ENCODE measurements around the gene ADCY5.

Gene ADCY5

DNA sequence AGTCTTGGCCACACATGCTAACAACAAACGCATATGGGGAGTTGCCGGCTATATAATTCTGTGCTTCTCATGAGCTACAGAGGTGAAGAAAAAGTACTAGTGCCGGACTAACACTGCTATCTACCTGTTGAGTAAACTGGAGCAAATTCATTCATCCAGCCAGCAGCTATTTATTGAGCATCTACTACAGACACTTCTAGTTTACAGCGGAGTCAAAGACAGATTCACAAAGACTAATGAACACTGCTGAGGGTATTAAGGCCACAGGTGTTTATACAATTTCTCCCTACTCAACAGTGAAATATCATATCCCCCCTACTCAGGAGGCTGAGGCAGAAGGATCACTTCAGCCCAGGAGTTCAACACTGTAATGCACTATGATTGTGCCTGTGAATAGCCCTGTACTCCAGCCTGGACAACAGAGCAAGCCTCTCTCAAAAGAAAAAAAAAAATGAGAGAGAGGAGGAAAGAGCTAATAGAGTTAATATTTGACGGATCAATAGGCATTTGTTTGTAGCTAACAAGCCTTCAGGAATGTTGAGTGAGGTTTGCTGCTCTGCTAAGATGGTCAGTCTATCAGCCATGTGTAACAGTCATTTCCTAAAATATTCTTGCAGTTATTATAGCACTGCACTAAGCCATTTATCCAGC, 17.8 kb downstream of the ADCY5 start:
- Histone ChIP-seq H3K4me3 (ENCODE audit: insufficient read depth, low read depth, low read length, poor library complexity, severe bottlenecking) (no peak overlapping the region), H3K27me3 (replicated peaks; ENCODE audit: control insufficient read depth, insufficient read depth, low read length, poor library complexity, severe bottlenecking) (no peaks in the 10 kb centered on the region), H3K36me3 (ENCODE audit: control insufficient read depth, insufficient read depth, low read length) (no peaks in the 10 kb centered on the region), H3K4me1 (ENCODE audit: control insufficient read depth, insufficient read depth, low read length, poor library complexity, severe bottlenecking) (no peaks in the 10 kb centered on the region), H3K9me3 (ENCODE audit: control insufficient read depth, low read length) (no peaks in the 10 kb centered on the region), H3K27ac (ENCODE audit: insufficient read depth, low read length, poor library complexity, severe bottlenecking) (no peak overlapping the region)
- DNase-seq = no peak

DNA sequence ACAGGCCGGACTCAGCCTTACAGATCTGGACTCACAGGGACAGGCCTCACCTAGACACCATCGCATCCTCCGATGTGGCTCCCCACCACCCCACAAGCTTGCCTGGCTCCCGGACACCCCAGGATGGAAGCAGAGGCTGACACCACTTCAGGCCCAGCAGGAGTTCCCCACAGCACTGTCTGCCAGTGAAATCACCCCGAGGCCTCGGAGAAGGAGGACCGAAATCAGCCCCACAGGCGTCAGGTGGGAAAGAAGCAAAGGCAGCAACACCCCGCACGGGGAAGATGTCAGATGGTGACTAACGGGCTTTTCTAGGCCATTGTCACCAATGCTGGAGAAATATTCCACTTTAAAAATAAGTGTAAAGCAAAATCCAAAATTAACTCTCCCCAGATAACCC, 18.6 kb downstream of the ADCY5 start:
- no peaks in the 10 kb centered on the region for H3K4me1 ChIP-seq (ENCODE audit: control insufficient read depth, insufficient read depth, low read length, poor library complexity, severe bottlenecking)
- H3K36me3 ChIP-seq (ENCODE audit: control insufficient read depth, insufficient read depth, low read length) = no peaks in the 10 kb centered on the region
- no peaks in the 10 kb centered on the region for H3K9me3 ChIP-seq (ENCODE audit: control insufficient read depth, low read length)
- no peak overlapping the region for H3K27ac ChIP-seq (ENCODE audit: insufficient read depth, low read length, poor library complexity, severe bottlenecking)
- no peak overlapping the region for H3K4me3 ChIP-seq (ENCODE audit: insufficient read depth, low read depth, low read length, poor library complexity, severe bottlenecking)
- no peaks in the 10 kb centered on the region for H3K27me3 ChIP-seq (replicated peaks; ENCODE audit: control insufficient read depth, insufficient read depth, low read length, poor library complexity, severe bottlenecking)
- DNase-seq = no peak

DNA sequence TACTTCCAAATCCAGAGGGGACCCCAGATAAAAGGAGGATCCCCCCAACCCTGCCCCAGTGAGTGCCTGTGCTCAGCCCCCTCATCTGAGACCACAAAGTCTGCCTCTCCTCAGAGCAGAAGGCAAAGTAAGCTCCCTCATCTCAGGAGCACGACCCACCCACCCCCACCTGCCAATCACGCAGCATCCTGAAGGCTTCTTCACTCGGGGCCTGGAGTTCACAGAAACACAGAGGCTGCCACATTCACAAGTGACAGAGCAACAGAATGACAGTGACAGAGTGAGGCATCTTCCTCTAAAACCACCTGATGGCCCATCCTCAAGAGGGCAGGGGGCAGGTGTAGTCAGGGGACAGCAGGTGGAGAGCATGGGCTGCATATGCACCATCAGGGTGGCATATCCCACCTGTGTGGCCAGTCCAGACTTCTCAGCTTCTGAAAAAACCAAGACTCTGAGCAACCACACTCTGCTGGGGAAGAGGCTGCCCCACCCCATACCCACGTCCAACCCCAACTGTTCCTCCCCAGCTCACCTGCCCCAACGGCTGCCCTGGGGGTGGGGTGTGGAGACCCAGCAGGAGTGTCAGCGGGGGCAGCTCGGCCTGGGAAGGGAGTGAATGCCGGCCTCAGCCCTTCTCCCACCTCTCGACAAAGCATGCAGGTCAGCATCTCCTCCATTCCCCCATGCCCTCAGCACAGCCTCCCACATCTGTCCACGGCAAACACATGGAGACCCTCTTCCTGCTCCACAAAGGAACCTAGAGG, 19.3 kb downstream of the ADCY5 start:
- H3K27me3 ChIP-seq (replicated peaks; ENCODE audit: control insufficient read depth, insufficient read depth, low read length, poor library complexity, severe bottlenecking) = no peaks in the 10 kb centered on the region
- no peak overlapping the region for H3K27ac ChIP-seq (ENCODE audit: insufficient read depth, low read length, poor library complexity, severe bottlenecking)
- no peaks in the 10 kb centered on the region for H3K36me3 ChIP-seq (ENCODE audit: control insufficient read depth, insufficient read depth, low read length)
- H3K4me3 ChIP-seq (ENCODE audit: insufficient read depth, low read depth, low read length, poor library complexity, severe bottlenecking) = no peak overlapping the region
- no peak for DNase-seq
- no peaks in the 10 kb centered on the region for H3K4me1 ChIP-seq (ENCODE audit: control insufficient read depth, insufficient read depth, low read length, poor library complexity, severe bottlenecking)
- H3K9me3 ChIP-seq (ENCODE audit: control insufficient read depth, low read length) = no peaks in the 10 kb centered on the region

DNA sequence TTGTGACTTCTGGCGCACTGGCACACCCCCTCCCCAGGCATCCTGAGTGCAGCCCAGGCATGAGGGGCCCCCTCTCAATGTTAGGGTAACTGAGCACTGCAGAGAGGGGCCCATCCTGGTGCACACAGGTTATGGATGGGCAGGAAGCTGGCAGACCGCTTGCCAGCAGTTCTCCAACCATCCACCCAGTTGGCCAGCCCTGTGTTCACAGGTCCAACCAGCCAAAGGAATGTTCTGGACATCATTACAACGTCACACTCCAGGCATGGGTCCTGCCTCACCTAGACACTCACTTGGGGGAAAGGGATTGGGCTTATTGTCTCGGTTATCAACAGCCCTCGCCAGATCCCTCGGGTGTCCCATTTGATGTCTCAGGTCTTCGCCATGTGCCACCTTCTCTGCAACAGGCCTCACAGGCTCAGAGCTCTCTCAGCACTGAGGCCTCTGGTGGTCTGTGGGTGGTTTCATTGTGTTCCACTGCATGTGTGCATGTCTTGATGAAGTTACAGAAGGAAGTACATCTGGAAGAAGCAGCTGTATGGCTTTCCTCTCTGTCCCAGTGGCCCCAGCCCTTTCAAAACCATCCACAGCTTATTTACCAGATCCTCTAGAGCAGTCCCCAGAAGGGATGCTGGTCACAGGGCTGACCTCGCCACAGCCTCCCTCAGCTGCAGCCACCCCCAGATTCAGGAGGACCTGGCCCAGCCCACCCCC, 23.7 kb downstream of the ADCY5 start:
- Histone ChIP-seq H3K4me3 (ENCODE audit: insufficient read depth, low read depth, low read length, poor library complexity, severe bottlenecking) (no peak overlapping the region), H3K4me1 (ENCODE audit: control insufficient read depth, insufficient read depth, low read length, poor library complexity, severe bottlenecking) (no peaks in the 10 kb centered on the region), H3K36me3 (ENCODE audit: control insufficient read depth, insufficient read depth, low read length) (no peaks in the 10 kb centered on the region), H3K27ac (ENCODE audit: insufficient read depth, low read length, poor library complexity, severe bottlenecking) (no peak overlapping the region), H3K27me3 (replicated peaks; ENCODE audit: control insufficient read depth, insufficient read depth, low read length, poor library complexity, severe bottlenecking) (no peaks in the 10 kb centered on the region), H3K9me3 (ENCODE audit: control insufficient read depth, low read length) (no peaks in the 10 kb centered on the region)
- no peak for DNase-seq

DNA sequence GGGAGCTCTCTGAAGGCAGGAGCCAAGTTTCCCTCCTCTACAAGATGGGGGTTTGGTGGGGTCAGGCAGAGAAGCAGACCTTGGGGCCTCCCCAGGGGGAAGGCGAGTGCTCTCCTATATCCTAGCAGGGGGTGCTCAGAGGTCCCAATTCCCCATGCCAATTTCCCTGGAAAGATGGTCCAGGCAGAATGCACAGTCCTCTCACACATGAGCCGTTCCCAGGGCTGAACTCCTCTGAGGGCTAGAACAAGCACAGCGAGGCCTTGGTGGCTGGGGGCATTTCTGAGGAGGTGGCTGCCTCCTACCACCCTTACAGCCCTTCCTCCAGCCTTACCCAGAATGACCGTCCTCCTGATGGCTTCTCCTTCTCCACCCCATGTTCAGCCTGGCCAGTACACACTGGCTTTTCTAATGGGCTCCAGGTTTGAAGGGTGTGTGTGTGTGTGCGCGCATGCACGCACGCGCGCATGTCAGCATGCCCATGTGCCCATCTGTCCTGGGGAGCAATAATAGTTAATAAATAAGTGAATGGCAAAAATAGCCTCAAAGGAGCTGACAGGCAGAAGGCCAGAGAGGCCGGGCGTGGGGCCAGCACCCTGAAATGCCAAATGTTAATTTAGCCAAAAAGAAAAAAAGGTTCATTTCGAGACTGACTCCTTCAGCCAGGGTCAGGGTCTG, 24.4 kb downstream of the ADCY5 start:
- DNase-seq = no peak
- no peak overlapping the region for H3K27ac ChIP-seq (ENCODE audit: insufficient read depth, low read length, poor library complexity, severe bottlenecking)
- no peaks in the 10 kb centered on the region for H3K9me3 ChIP-seq (ENCODE audit: control insufficient read depth, low read length)
- no peaks in the 10 kb centered on the region for H3K36me3 ChIP-seq (ENCODE audit: control insufficient read depth, insufficient read depth, low read length)
- H3K4me1 ChIP-seq (ENCODE audit: control insufficient read depth, insufficient read depth, low read length, poor library complexity, severe bottlenecking) = no peaks in the 10 kb centered on the region
- no peaks in the 10 kb centered on the region for H3K27me3 ChIP-seq (replicated peaks; ENCODE audit: control insufficient read depth, insufficient read depth, low read length, poor library complexity, severe bottlenecking)
- no peak overlapping the region for H3K4me3 ChIP-seq (ENCODE audit: insufficient read depth, low read depth, low read length, poor library complexity, severe bottlenecking)

DNA sequence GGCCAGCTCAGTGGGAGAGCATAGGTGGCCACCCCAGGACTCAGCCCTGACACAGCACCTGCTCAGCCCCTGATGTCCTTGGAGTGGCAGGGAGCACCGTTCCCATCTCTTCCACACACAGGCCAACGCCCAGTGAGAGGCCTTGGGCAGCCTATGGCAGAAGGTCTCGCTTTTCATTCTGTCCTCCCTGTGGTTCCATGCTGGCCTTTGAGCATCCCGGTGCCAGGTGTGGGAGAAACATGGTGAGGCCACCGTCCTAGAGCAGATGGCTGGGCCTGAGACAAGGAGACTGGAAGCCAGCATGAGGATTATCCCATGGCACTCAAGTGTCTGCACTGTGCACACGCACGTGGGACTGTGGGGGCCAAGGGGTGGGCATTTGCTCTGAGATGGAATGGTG, 25.1 kb downstream of the ADCY5 start:
- H3K36me3 ChIP-seq (ENCODE audit: control insufficient read depth, insufficient read depth, low read length) = no peaks in the 10 kb centered on the region
- no peak overlapping the region for H3K4me3 ChIP-seq (ENCODE audit: insufficient read depth, low read depth, low read length, poor library complexity, severe bottlenecking)
- H3K9me3 ChIP-seq (ENCODE audit: control insufficient read depth, low read length) = no peaks in the 10 kb centered on the region
- H3K4me1 ChIP-seq (ENCODE audit: control insufficient read depth, insufficient read depth, low read length, poor library complexity, severe bottlenecking) = no peaks in the 10 kb centered on the region
- no peak for DNase-seq
- H3K27me3 ChIP-seq (replicated peaks; ENCODE audit: control insufficient read depth, insufficient read depth, low read length, poor library complexity, severe bottlenecking) = no peaks in the 10 kb centered on the region
- H3K27ac ChIP-seq (ENCODE audit: insufficient read depth, low read length, poor library complexity, severe bottlenecking) = no peak overlapping the region

DNA sequence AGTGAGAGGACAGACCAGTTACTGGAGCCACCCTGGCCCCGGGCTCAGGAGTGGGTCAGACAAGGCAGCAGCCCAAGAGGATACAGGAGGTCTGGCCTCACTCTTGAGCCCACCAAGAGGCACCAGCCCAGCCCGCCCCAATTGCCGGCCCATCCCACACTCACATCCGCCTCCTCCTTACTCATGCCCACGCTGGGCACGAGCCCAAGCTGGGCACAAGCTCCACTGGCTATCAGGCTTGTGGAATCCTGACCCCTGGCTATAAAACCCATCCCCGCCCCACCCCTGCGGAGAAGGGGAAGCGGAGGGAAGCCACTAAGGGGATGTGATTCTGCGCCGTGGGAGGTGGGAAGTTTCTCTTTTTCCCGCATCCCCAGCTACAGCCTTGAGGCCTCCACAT, 25.9 kb downstream of the ADCY5 start:
- no peak overlapping the region for H3K4me3 ChIP-seq (ENCODE audit: insufficient read depth, low read depth, low read length, poor library complexity, severe bottlenecking)
- H3K4me1 ChIP-seq (ENCODE audit: control insufficient read depth, insufficient read depth, low read length, poor library complexity, severe bottlenecking) = no peaks in the 10 kb centered on the region
- no peak overlapping the region for H3K27ac ChIP-seq (ENCODE audit: insufficient read depth, low read length, poor library complexity, severe bottlenecking)
- DNase-seq = no peak
- H3K27me3 ChIP-seq (replicated peaks; ENCODE audit: control insufficient read depth, insufficient read depth, low read length, poor library complexity, severe bottlenecking) = no peaks in the 10 kb centered on the region
- H3K36me3 ChIP-seq (ENCODE audit: control insufficient read depth, insufficient read depth, low read length) = no peaks in the 10 kb centered on the region
- H3K9me3 ChIP-seq (ENCODE audit: control insufficient read depth, low read length) = no peaks in the 10 kb centered on the region

DNA sequence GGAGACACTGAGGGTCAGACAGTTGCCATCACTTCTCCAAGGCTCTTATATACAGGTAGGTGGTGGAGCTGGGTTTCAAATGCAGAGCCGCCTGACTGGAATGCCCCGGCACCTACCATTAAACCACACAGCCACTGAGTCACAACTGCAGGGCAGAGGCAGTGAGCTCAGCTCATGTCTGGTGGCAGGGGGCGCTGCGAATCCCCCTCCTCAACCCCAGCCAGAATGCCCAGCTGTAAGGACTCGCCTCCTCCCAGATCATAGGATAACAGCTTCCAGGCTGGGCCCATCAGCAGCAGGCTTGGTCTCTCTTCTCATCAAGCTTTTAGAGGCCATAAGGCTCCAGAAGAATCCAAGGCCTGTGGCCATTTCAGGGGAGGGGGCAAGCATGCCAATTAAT, 26.4 kb downstream of the ADCY5 start:
- H3K4me1 ChIP-seq (ENCODE audit: control insufficient read depth, insufficient read depth, low read length, poor library complexity, severe bottlenecking) = no peaks in the 10 kb centered on the region

DNA sequence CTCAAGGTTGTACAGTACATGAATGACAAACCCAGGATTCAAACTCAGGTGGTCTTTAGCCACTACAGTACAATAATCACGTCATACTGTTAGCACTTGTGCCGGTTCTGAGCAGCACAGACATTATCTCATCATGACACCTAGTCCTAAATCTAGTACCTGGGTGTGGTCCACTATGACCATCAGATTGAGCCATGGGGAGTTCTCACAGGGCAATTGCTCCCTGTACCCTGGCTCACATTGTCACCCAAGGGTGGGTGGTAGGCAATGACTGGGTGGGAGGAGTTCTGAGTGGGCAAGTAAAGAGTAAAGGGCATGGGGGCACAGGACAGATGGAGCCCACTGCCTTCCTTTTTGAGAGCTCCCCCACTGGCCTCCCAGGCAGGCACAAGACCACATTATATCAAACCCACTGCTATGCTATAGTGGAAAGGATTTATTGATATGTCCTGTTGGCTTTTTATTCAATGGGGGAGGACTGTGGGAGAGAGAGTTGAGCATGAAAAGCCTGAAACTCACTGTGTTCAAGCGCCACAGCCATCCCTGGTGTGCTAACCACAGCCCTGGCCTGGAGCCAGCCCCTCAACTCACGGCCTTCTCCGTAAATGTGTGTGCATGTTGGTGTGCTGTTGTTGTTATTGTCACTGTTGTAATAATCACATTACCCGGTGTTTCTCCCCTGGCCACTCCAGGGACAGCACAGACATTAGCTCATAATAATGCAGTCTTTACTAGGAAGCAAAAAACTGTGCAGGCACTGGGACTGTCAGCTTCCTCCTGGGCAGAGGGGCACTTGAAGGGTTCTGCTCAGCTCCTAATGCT, 27.3 kb downstream of the ADCY5 start:
- no peaks in the 10 kb centered on the region for H3K36me3 ChIP-seq (ENCODE audit: control insufficient read depth, insufficient read depth, low read length)
- H3K27me3 ChIP-seq (replicated peaks; ENCODE audit: control insufficient read depth, insufficient read depth, low read length, poor library complexity, severe bottlenecking) = no peaks in the 10 kb centered on the region
- no peaks in the 10 kb centered on the region for H3K9me3 ChIP-seq (ENCODE audit: control insufficient read depth, low read length)

More for the DNA sequence above, 26.4 kb downstream of the ADCY5 start:
- DNase-seq = no peak
- Histone ChIP-seq H3K4me3 (ENCODE audit: insufficient read depth, low read depth, low read length, poor library complexity, severe bottlenecking) (no peak overlapping the region), H3K27ac (ENCODE audit: insufficient read depth, low read length, poor library complexity, severe bottlenecking) (no peak overlapping the region), H3K36me3 (ENCODE audit: control insufficient read depth, insufficient read depth, low read length) (no peaks in the 10 kb centered on the region), H3K27me3 (replicated peaks; ENCODE audit: control insufficient read depth, insufficient read depth, low read length, poor library complexity, severe bottlenecking) (no peaks in the 10 kb centered on the region), H3K9me3 (ENCODE audit: control insufficient read depth, low read length) (no peaks in the 10 kb centered on the region)

More for the DNA sequence above, 27.3 kb downstream of the ADCY5 start:
- Histone ChIP-seq H3K4me1 (ENCODE audit: control insufficient read depth, insufficient read depth, low read length, poor library complexity, severe bottlenecking) (no peaks in the 10 kb centered on the region), H3K4me3 (ENCODE audit: insufficient read depth, low read depth, low read length, poor library complexity, severe bottlenecking) (no peak overlapping the region), H3K27ac (ENCODE audit: insufficient read depth, low read length, poor library complexity, severe bottlenecking) (no peak overlapping the region)
- DNase-seq = no peak

All from effector memory CD4-positive, alpha-beta T cell (primary cell).